IPS-15b (cell line): ENCODE measurements around the gene LGALS7.
A peak's percentile ranks its signal among the peaks of the same experiment; 100 is the strongest.
"Not testable (repeated sequence)": the region's sequence is repeated elsewhere in the genome, so short reads cannot be mapped to it uniquely, and the experiment has no call there.

ENCODE experiments used
- H3K27me3 ChIP-seq: one replicate; pipeline ENCODE4 v1.6.1; 2013; ENCODE audit warnings: low read length; ENCODE audit not compliant: control insufficient read depth, insufficient read depth
- H3K36me3 ChIP-seq: one replicate; pipeline ENCODE4 v1.6.1; 2013; ENCODE audit warnings: low read length; ENCODE audit not compliant: control insufficient read depth, insufficient read depth
- H3K4me1 ChIP-seq: one replicate; pipeline ENCODE4 v1.6.1; 2013; ENCODE audit warnings: mild to moderate bottlenecking, low read length; ENCODE audit not compliant: control insufficient read depth, insufficient read depth
- H3K4me3 ChIP-seq: one replicate; pipeline ENCODE4 v1.5.1; 2013; ENCODE audit warnings: low read depth, low read length
- H3K9ac ChIP-seq: one replicate; pipeline ENCODE4 v1.6.1; 2013; ENCODE audit warnings: low read depth, mild to moderate bottlenecking, low read length
- H3K9me3 ChIP-seq: one replicate; pipeline ENCODE4 v1.6.1; 2013; ENCODE audit warnings: mild to moderate bottlenecking, low read length; ENCODE audit not compliant: control insufficient read depth, insufficient read depth

The LGALS7 gene

DNA sequence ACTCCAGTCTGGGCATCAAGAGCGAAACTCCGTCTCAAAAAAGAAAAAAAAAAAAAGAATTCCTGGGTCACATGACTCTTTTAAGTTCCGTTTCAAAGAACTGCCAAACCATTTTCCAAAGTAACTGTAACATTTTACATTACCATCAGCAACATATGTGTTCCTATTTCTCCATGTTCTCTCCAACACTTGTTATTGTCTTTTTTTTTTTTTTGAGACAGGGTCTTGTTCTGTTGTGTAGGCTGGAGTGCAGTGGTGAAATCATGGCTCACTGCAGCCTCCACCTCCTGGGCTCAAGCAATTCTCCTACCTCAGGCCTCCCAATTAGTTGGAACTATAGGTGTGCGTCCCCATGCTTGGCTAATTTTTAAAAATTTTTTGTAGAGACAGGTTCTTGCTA, 22.2 kb upstream of the LGALS7 start:
- no peaks in the 10 kb centered on the region for H3K36me3 ChIP-seq
- H3K9ac ChIP-seq = no peak overlapping the region
- H3K4me1 ChIP-seq = peaks cover 3% of the 10 kb centered on the region
- H3K27me3 ChIP-seq = no peaks in the 10 kb centered on the region
- peaks cover under 1% of the 10 kb centered on the region for H3K9me3 ChIP-seq
- no peak overlapping the region for H3K4me3 ChIP-seq

DNA sequence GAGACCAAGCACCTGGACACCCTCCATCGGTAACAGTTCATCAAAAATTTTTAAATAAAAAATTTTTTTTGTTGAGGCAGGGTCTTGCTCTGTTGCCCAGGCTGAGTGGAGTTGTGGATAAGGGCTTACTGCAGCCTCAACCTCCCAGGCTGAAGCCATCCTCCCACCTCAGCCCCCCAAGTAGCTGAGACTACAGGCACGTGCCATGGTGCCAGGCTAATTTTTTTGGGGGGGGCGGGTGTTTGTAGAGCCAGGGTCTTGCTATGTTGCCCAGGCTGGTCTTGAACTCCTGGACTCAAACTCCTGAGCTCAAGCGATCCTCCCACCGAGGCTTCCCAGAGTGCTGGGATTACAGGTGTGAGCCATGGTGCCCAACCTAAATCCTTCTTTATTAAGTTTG, 20.4 kb upstream of the LGALS7 start:
- no peaks in the 10 kb centered on the region for H3K36me3 ChIP-seq
- peaks cover 3% of the 10 kb centered on the region for H3K4me1 ChIP-seq
- no peaks in the 10 kb centered on the region for H3K9me3 ChIP-seq
- H3K4me3 ChIP-seq = no peak overlapping the region
- H3K9ac ChIP-seq = no peak overlapping the region
- H3K27me3 ChIP-seq = no peaks in the 10 kb centered on the region

DNA sequence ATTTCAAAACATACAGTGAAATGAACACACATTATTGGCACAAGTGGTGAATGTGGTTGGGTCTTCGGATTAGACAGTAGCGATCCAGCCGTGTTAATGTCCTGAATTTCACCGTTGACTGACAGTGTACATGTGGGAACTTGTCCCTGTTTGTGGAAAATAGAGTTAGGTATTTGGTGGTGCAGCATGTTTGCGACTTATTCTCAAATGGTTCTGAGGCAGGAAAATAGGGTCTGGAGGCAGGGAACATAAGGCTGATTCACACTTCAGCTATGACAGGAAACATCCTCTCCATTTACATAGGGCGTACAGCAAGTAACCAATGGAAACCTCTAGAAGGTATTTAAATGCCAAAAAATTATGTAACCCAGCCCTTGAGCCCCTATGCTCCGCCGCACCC, 19.9 kb upstream of the LGALS7 start:
- H3K4me3 ChIP-seq = peak overlapping the region; percentile 53

DNA sequence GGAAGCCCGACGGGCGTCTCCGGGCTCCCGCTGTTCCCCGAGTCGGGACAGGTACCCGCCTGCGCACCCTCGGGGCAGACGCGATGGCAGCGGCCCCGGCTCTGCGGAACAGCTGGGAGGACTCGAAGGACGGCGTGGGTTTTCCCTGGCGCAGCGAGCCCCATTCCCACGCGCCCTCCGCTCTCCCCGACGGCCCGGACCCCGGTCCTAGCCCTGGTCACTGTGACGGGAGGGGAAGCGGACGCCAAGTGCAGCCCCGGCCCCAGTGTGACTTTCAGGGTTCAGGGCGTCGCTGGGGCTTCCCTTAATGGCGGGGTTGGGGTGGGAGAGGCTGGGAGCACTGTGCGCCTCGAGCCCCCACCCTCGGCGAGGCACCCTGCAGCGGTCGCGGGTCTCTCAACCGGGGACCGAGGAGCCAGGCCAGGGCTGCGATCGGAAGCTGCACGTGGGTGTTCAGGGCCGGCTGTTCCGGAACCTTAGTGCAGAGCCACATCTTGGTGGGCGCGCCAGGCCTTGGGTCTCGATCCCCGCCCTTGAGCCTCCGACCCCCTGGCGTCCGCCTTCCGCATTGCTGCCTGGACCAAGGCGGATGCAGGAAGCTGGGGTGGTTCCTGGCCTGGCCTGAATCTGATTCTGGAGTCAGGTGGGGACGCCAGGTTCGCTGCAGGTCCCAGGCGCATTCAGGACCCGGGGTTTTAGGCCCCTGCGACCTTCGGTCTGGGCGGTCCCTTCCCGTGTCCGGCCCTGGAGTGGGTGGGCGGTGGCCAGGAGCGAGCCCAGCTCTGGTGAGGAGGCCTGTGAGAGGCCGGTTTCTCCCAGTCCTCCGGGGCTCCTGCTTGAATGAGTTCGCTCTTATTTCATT, 19.2 kb upstream of the LGALS7 start:
- Histone ChIP-seq H3K9me3 (no peaks in the 10 kb centered on the region), H3K27me3 (no peaks in the 10 kb centered on the region), H3K9ac (no peak overlapping the region), H3K4me1 (peaks cover 3% of the 10 kb centered on the region), H3K4me3 (peak overlapping the region; percentile 53), H3K36me3 (no peaks in the 10 kb centered on the region)

More for the DNA sequence above, 19.9 kb upstream of the LGALS7 start:
- no peaks in the 10 kb centered on the region for H3K36me3 ChIP-seq
- H3K9me3 ChIP-seq = no peaks in the 10 kb centered on the region
- H3K9ac ChIP-seq = no peak overlapping the region
- no peaks in the 10 kb centered on the region for H3K27me3 ChIP-seq
- H3K4me1 ChIP-seq = peaks cover 3% of the 10 kb centered on the region

DNA sequence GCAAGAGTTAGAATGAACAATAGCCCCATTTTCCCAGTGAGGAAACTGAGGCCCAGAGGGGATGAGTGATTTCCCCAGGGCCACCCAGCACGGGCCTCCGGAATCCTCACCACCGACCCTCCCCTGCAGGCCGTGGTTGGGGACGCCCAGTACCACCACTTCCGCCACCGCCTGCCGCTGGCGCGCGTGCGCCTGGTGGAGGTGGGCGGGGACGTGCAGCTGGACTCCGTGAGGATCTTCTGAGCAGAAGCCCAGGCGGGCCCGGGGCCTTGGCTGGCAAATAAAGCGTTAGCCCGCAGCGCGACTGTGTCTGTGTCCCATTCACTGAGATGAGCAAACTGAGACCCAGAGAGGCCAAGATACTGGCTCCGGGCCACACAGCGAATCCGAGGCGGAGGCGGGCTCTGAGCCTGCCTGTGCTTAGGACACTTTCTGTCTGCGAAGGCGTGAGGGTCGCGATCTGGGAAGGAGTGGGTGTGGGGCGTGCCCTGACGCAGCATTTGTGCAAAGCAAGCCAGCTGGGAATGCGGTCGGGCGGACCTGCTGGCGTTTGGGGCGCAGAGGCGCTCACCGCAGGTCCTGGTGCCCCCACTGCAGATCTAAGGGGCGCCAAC, 18.2 kb upstream of the LGALS7 start:
- not testable (repeated sequence) for H3K27me3 ChIP-seq, H3K9me3 ChIP-seq, H3K9ac ChIP-seq, H3K36me3 ChIP-seq, H3K4me1 ChIP-seq, H3K4me3 ChIP-seq

DNA sequence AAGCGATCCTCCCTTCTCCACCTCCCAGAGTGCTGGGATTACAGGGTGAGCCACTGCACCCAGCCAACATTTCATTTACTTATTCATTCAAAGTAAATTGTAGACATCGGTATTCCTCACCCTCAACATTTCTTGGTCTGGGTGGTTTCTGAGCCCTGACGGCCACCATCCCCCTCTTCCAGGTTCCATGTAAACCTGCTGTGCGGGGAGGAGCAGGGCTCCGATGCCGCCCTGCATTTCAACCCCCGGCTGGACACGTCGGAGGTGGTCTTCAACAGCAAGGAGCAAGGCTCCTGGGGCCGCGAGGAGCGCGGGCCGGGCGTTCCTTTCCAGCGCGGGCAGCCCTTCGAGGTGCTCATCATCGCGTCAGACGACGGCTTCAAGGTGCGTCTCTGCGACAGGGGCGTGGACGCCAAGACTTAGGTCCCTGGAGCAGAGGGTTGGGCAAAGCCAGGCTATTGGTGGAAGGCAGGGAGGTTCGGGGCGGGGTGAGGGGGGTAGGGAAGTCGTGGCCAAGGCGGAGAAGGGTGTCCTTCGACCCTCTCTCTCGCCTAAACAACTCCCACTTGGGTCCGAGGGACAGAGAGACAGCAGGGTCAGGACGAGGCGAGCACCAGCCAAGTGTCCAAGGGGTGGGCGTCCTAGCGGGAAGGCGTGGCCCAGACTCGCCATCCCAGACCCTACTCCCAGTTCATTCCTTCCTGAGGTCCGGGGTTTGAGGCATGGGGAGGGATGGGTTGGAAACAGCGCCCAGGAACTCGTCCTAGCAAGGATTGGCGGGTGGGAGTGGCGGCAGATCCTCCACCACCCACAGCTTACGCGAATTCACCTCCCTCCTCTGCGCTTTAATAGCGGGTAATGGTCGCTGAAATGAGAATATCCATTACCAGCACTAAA, 17.4 kb upstream of the LGALS7 start:
- H3K4me1 ChIP-seq, H3K36me3 ChIP-seq, H3K4me3 ChIP-seq, H3K27me3 ChIP-seq, H3K9me3 ChIP-seq, H3K9ac ChIP-seq: not testable (repeated sequence)

DNA sequence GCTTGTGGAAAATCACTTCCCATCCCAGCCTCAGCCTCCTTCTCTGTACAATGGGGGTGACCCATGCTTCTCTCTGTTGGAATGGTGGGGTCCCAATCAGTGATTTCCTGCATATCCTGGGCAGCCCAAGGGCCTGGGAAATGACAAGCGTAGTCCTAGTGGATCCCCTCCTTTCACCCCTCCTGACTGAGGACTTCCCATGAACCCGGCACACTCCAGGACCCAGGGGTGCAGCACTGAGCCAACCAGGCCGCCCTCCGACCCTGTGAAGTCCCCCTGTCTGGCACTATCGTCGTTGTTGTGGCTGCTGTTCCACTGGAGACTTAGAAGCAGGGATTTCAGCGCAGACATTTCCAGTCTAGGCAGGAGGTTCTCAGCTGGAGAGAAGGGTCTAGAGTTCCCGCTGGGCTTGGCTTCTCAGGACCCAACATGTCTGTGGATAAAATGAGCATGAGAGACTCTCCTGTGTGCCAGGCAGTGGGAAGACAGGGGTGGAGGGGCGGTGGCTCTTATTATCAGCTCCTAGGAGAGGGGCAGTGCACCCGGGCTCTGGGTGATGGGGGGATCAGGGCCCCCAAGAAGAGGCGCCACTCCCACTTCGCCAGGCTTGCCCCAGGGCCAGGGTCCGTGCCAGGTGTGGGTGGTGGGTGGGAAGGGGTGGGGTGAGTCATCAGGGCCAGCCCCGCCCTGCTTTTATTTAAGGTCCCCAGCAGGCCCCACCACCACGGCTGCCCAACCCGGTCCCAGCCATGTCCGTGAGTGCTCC, 15.3 kb upstream of the LGALS7 start, which contains the start of gene LGALS7B:
Gene LGALS7B (plus strand): TSS at position 723 of the 766 bp plus-strand sequence. CDS start 27 bp downstream, at position 750.
- no peak within 1 kb of the TSS for H3K4me3 ChIP-seq

DNA sequence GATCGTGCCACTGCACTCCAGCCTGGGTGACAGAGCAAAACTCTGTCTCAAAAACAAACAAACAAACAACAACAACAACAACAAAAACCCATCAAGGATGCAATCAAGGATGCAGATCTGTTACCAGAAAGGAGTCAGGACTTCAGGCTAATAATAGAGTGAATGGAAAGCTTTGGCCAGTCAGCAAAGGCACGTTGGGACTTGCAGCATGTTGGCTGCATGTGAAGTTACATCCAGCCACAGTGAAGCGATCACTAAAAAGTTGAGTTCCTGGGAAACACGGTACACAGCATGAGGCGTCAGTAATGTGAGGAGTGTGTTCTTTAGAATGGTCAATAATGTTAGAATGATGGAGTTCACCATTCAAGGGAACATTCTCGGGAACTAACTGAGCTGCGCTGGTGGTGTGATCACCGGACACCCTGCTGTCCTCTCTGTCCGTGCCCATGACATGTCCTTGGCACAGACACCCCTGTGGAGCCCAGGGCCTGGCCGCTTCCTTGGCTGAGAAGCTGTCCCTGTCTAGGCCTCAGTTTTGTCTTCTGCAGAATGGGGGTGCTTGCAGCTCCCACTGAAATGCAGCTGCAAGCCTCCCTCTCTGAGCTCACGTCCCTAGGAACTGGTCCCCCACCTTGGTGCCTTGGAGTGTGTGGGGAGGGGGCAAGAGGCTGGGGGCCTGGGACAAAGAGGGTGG, 13.4 kb upstream of the LGALS7 start:
- Histone ChIP-seq H3K9ac (no peak overlapping the region), H3K9me3 (no peaks in the 10 kb centered on the region), H3K4me1 (no peaks in the 10 kb centered on the region)

More for the DNA sequence above, 15.3 kb upstream of the LGALS7 start, which contains the start of gene LGALS7B:
- Histone ChIP-seq H3K9ac (no peak within 1 kb of the TSS), H3K36me3 (no peaks in the 10 kb centered on the region), H3K9me3 (no peaks in the 10 kb centered on the region), H3K4me1 (peaks cover 3% of the 10 kb centered on the region), H3K27me3 (no peaks in the 10 kb centered on the region)

DNA sequence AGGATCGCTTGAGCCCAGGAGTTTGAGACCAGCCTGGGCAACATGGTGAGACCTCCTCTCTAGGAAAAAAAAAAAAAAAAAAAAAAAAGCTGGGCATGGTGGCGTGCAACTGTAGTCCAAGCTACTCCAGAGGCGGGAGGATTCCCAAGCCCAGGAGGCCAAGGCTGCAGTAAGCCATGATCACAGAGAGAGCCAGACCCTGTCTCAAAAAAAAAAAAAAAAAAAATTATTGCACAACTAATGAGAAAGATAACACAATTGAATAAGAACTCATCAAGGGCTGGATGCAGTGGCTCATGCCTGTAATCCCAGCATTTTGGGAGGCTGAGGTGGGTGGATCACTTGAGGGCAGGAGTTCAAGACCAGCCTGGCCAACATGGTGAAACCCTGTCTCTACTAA, 12.7 kb upstream of the LGALS7 start:
- not testable (repeated sequence) for H3K36me3 ChIP-seq, H3K27me3 ChIP-seq, H3K4me1 ChIP-seq, H3K4me3 ChIP-seq, H3K9me3 ChIP-seq, H3K9ac ChIP-seq

More for the DNA sequence above, 13.4 kb upstream of the LGALS7 start:
- Histone ChIP-seq H3K27me3 (no peaks in the 10 kb centered on the region), H3K36me3 (no peaks in the 10 kb centered on the region), H3K4me3 (no peak overlapping the region)

DNA sequence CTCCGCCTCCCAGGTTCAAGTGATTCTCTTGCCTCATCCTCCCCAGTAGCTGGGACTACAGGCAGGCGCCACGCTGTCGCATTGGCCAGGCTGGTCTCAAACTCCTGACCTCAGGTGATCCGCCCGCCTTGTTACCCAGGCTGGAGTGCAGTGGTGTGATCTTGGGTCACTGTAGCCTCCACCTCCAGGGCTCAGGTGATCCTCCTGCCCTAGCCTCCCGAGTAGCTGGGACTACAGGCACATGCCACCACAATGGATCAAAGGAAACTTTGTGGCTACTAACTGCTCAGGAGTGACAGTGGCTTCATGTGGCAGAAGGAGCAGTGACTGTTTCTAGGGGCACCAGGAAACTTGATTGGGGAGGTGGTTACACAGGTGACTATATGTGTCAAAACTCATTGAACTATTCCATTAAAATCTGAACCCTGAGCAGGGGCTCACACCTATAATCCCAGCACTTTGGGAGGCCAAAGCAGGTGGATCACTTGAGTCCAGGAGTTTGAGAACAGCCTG, 11.9 kb upstream of the LGALS7 start:
- no peaks in the 10 kb centered on the region for H3K36me3 ChIP-seq
- H3K9me3 ChIP-seq = no peaks in the 10 kb centered on the region
- no peak overlapping the region for H3K4me3 ChIP-seq
- H3K9ac ChIP-seq = no peak overlapping the region
- no peaks in the 10 kb centered on the region for H3K4me1 ChIP-seq
- no peaks in the 10 kb centered on the region for H3K27me3 ChIP-seq
